Thymus (tissue), 11 donors: ENCODE results near the gene ZSWIM4. TPM values are rescaled to one million over a fixed set of nuclear protein-coding genes. Genes with fewer than 3 reads are reported as not detected.

Experiments used
- DNase-seq, 9 donors: peaks; one replicate each; pipeline ENCODE4 v3.0.0-alpha.2; 2013; ENCODE audit warnings: low spot score in 9 of 9, low read depth in 6 of 9, missing footprints in 1 of 9
- H3K27ac ChIP-seq, 2 donors: one replicate each; pipeline ENCODE4 v1.5.1; 2013; ENCODE audit warnings: control low read depth in 1 of 2, low read depth in 1 of 2, low read length in 1 of 2, mild to moderate bottlenecking in 1 of 2, moderate library complexity in 1 of 2
- H3K27me3 ChIP-seq, 2 donors: one replicate each; pipeline ENCODE4 v1.5.1; 2013; ENCODE audit warnings: low read length in 1 of 2; ENCODE audit not compliant: control insufficient read depth in 2 of 2, insufficient read depth in 1 of 2
- H3K36me3 ChIP-seq, 2 donors: one replicate each; pipeline ENCODE4 v1.5.1; 2013; ENCODE audit warnings: low read length in 1 of 2, mild to moderate bottlenecking in 1 of 2, moderate library complexity in 1 of 2; ENCODE audit not compliant: control insufficient read depth in 2 of 2, insufficient read depth in 2 of 2
- H3K4me1 ChIP-seq, 2 donors: one replicate each; pipeline ENCODE4 v1.5.1; 2013; ENCODE audit warnings: low read length in 2 of 2; ENCODE audit not compliant: control insufficient read depth in 2 of 2, insufficient read depth in 2 of 2
- H3K4me3 ChIP-seq, 2 donors: one replicate each; pipeline ENCODE4 v1.5.1; 2013; ENCODE audit warnings: low read length in 2 of 2, control low read depth in 1 of 2, mild to moderate bottlenecking in 1 of 2
- H3K9me3 ChIP-seq, 2 donors: one replicate each; pipeline ENCODE4 v1.5.1; 2013; ENCODE audit warnings: low read length in 1 of 2, mild to moderate bottlenecking in 1 of 2; ENCODE audit not compliant: control insufficient read depth in 2 of 2, insufficient read depth in 1 of 2
- WGBS: extraction: QIAGEN DNeasy Blood & Tissue Kit; methylation state at CpG from one replicate; pipeline ENCODE4 v1.1.7; 2013; 5-methylcytosine and 5-hydroxymethylcytosine counted together
- polyA plus RNA-seq: library from polyadenylated mRNA; stranded (reverse); fragments of 200-250 nt; gene quantifications from one replicate; pipeline ENCODE4 v1.2.3, GENCODE V29; 2013
- total RNA-seq: library from RNA; stranded (reverse); fragments of 120-200 nt; gene quantifications from one replicate; pipeline ENCODE4 v1.2.4, GENCODE V29; 2013
- donor health status: healthy.

Gene ZSWIM4
- total and polyA plus RNA-seq, 2 donors: 1.7 to 3.3 TPM

- DNase-seq: no peak
- H3K27ac ChIP-seq: no peak overlapping the region
- peaks cover 52 to 58% of the 10 kb centered on the region in 2 donors for H3K36me3 ChIP-seq
- H3K9me3 ChIP-seq: no peaks in the 10 kb centered on the region
- peaks cover 9 to 13% of the 10 kb centered on the region in 2 donors for H3K4me1 ChIP-seq
- H3K27me3 ChIP-seq: no peaks in the 10 kb centered on the region
- H3K4me3 ChIP-seq: no peak overlapping the region
- 98% methylated on average over 8 of the region's 8 CpGs for WGBS
Observed at GRCh38 chr19:13761423-13761822, 33.8 kb upstream of the ZSWIM4 start.

GRCh38 chr19:13762635-13763235 is 32.5 kb upstream of the ZSWIM4 start:
- DNase-seq: no peak
- peaks cover 9 to 13% of the 10 kb centered on the region in 2 donors for H3K4me1 ChIP-seq
- H3K27ac ChIP-seq: no peak overlapping the region
- H3K27me3 ChIP-seq: no peaks in the 10 kb centered on the region
- WGBS: 95% methylated on average over 42 of the region's 42 CpGs
- peaks cover 39 to 45% of the 10 kb centered on the region in 2 donors for H3K36me3 ChIP-seq
- H3K4me3 ChIP-seq: no peak overlapping the region
- no peaks in the 10 kb centered on the region for H3K9me3 ChIP-seq

GRCh38 chr19:13763265-13763664 is 32.0 kb upstream of the ZSWIM4 start:
- Histone ChIP-seq H3K4me1 (peaks cover 9 to 13% of the 10 kb centered on the region in 2 donors), H3K27me3 (no peaks in the 10 kb centered on the region), H3K4me3 (no peak overlapping the region), H3K36me3 (peaks cover 37 to 40% of the 10 kb centered on the region in 2 donors), H3K27ac (no peak overlapping the region), H3K9me3 (no peaks in the 10 kb centered on the region)
- 98% methylated on average over 3 of the region's 3 CpGs for WGBS
- DNase-seq: no peak

- DNase-seq: peak in 4 of 9 donors; percentile 49 to 75 (median 61)
- Histone ChIP-seq H3K4me1 (peaks cover 9 to 13% of the 10 kb centered on the region in 2 donors), H3K9me3 (no peaks in the 10 kb centered on the region), H3K27me3 (no peaks in the 10 kb centered on the region), H3K36me3 (peaks cover 37 to 38% of the 10 kb centered on the region in 2 donors), H3K27ac (peak within 1 kb of the TSS; percentile 43 to 53), H3K4me3 (peak within 1 kb of the TSS; percentile 68 to 85)
- WGBS: 4% methylated on average over 67 of the region's 67 CpGs
Observed at GRCh38 chr19:13764101-13764807, 31.0 kb upstream of the ZSWIM4 start, which contains the start of gene MRI1. MRI1 (plus strand) TSS chr19:13764522; CDS start chr19:13764589, 67 bp downstream.

GRCh38 chr19:13764821-13765394 is 30.3 kb upstream of the ZSWIM4 start:
- peak in 1 of 9 donors; percentile 35 for DNase-seq
- Histone ChIP-seq H3K27me3 (no peaks in the 10 kb centered on the region), H3K9me3 (no peaks in the 10 kb centered on the region), H3K4me1 (peaks cover 9 to 13% of the 10 kb centered on the region in 2 donors), H3K27ac (no peak overlapping the region), H3K36me3 (peaks cover 34 to 38% of the 10 kb centered on the region in 2 donors), H3K4me3 (peak overlapping the region; percentile 68 to 85)
- 2% methylated on average over 48 of the region's 48 CpGs for WGBS

- Histone ChIP-seq H3K9me3 (no peaks in the 10 kb centered on the region), H3K27ac (peak overlapping the region in 1 of 2 donors; percentile 37), H3K4me1 (peaks cover 9 to 13% of the 10 kb centered on the region in 2 donors), H3K4me3 (peak overlapping the region; percentile 68 to 85), H3K27me3 (no peaks in the 10 kb centered on the region), H3K36me3 (peaks cover 28 to 39% of the 10 kb centered on the region in 2 donors)
- 79% methylated on average over 19 of the region's 19 CpGs for WGBS
- no peak for DNase-seq
Observed at GRCh38 chr19:13765395-13766094, 29.7 kb upstream of the ZSWIM4 start.

- Histone ChIP-seq H3K27ac (no peak overlapping the region), H3K27me3 (no peaks in the 10 kb centered on the region), H3K9me3 (no peaks in the 10 kb centered on the region), H3K36me3 (peaks cover 25 to 40% of the 10 kb centered on the region in 2 donors), H3K4me1 (peaks cover 9 to 13% of the 10 kb centered on the region in 2 donors), H3K4me3 (no peak overlapping the region)
- WGBS: 95% methylated on average over 3 of the region's 3 CpGs
- DNase-seq: no peak
Observed at GRCh38 chr19:13766095-13766481, 29.2 kb upstream of the ZSWIM4 start.

GRCh38 chr19:13768510-13768909 is 26.7 kb upstream of the ZSWIM4 start:
- H3K36me3 ChIP-seq: peaks cover 14 to 33% of the 10 kb centered on the region in 2 donors
- H3K9me3 ChIP-seq: no peaks in the 10 kb centered on the region
- peaks cover 9 to 13% of the 10 kb centered on the region in 2 donors for H3K4me1 ChIP-seq
- H3K27ac ChIP-seq: no peak overlapping the region
- no peaks in the 10 kb centered on the region for H3K27me3 ChIP-seq
- no peak for DNase-seq
- WGBS: 97% methylated on average over 19 of the region's 19 CpGs
- H3K4me3 ChIP-seq: no peak overlapping the region
